Glutamatergic neuron (in vitro differentiated cells): Measurements from ENCODE around the gene SPA17. TPM values are rescaled to one million over a fixed set of nuclear protein-coding genes. Genes with fewer than 3 reads are reported as not detected.

Experiments used
- DNase-seq: peaks from one replicate; pipeline ENCODE4 v3.0.0; 2022
- H3K27ac Mint-ChIP-seq: one replicate; pipeline ENCODE4 v1.8.0; 2020; ENCODE audit warnings: mild to moderate bottlenecking, mixed read lengths, inconsistent platforms; ENCODE audit not compliant: unreplicated experiment
- H3K27me3 Mint-ChIP-seq: one replicate; pipeline ENCODE4 v1.8.0; 2020; ENCODE audit warnings: mild to moderate bottlenecking, moderate library complexity, mixed read lengths, inconsistent platforms; ENCODE audit not compliant: unreplicated experiment
- H3K36me3 Mint-ChIP-seq: one replicate; pipeline ENCODE4 v1.8.0; 2020; ENCODE audit warnings: mild to moderate bottlenecking, mixed read lengths, inconsistent platforms; ENCODE audit not compliant: unreplicated experiment
- H3K4me1 Mint-ChIP-seq: one replicate; pipeline ENCODE4 v1.8.0; 2020; ENCODE audit warnings: mild to moderate bottlenecking, low read depth, mixed read lengths, inconsistent platforms; ENCODE audit not compliant: unreplicated experiment
- H3K4me3 Mint-ChIP-seq: one replicate; pipeline ENCODE4 v1.8.0; 2020; ENCODE audit warnings: mild to moderate bottlenecking, mixed read lengths, inconsistent platforms; ENCODE audit not compliant: unreplicated experiment
- H3K9me3 Mint-ChIP-seq: one replicate; pipeline ENCODE4 v1.8.0; 2020; ENCODE audit warnings: mild to moderate bottlenecking, moderate library complexity, mixed read lengths, inconsistent platforms; ENCODE audit not compliant: unreplicated experiment
- CTCF ChIP-seq: fragments of 200-600 bp; sonication (generic); IDR thresholded peaks from one replicate; pipeline ENCODE4 v1.5.0; 2021; ENCODE audit not compliant: partially characterized antibody, unreplicated experiment
- total RNA-seq: library from RNA; stranded (reverse); fragmentation: NEBNext Ultra II Directional; extraction: Animal tissue kit (Norgen Biotek cat#: 25700); gene quantifications from one replicate; pipeline ENCODE4 v1.2.1, GENCODE V29; 2021; ENCODE audit not compliant: unreplicated experiment

Gene SPA17
- total RNA-seq, 1 donor from 2014 or later: 4.6 TPM

DNA sequence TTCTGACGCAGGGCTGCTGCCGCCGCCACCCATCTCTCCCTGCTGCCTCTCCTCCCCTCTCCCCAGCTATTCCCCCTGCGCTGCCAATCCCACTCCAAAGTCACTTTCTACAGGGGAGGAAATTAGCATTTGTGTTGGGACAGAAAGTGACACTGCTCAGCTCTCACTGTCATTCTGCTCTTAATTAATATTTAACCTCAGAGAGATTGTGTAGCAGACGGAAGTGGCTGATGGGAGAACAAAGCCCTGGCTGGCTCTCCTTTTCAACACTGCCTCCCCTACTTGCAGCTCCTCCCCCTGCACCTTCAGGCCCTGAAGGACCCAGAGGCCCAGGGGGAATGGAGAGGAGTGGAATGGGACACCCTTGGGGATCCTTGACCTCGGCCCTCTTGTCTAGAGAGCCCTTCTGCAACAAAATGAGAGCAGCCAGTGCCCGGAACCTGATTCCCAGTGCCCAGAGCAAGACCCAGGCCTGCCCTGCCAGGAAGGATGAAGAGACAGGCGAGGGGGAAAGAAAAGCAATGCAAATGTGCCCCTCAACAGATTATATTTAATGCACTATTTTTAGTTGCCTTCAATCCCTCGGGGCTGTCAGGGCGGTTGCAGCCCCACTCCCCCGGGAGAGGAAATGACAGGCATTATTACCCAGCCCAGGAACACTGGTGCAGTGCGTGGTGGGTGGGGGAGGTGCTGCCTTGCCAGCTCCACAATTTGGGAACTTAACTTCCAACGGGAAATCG lies 51.4 kb downstream of the SPA17 start:
- Mint-ChIP-seq H3K36me3 (no peaks in the 10 kb centered on the region), H3K27ac (peak overlapping the region; percentile 10), H3K4me1 (peaks cover 41% of the 10 kb centered on the region), H3K9me3 (peaks cover 13% of the 10 kb centered on the region), H3K4me3 (peak overlapping the region; percentile 43), H3K27me3 (peaks cover 8% of the 10 kb centered on the region)
- no peak for TF ChIP-seq CTCF
- DNase-seq: peak; percentile 21

DNA sequence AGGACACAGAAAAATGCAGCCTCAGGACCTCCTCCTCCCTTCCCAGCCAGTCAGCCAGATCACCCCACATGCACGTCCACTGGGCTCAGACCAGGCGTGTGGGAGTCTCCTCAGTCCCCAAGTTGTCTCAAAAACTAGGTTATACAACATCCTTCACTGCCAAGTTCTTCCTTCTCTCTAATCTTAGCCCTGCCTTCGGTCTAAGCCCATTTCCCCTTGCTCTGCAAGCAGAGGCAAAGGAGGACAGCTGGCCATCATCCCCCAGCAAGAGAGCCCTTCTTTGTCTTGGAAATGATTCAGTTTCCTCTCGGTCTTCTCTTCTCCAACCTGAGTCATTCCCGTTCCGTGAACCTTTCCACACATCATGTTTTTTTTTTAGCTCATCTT lies 52.0 kb downstream of the SPA17 start:
- Mint-ChIP-seq H3K27ac (peak overlapping the region; percentile 15), H3K4me1 (peaks cover 36% of the 10 kb centered on the region), H3K27me3 (peaks cover 8% of the 10 kb centered on the region), H3K9me3 (peaks cover 13% of the 10 kb centered on the region), H3K4me3 (peak overlapping the region; percentile 43), H3K36me3 (no peaks in the 10 kb centered on the region)
- no peak for DNase-seq
- no peak for TF ChIP-seq CTCF

DNA sequence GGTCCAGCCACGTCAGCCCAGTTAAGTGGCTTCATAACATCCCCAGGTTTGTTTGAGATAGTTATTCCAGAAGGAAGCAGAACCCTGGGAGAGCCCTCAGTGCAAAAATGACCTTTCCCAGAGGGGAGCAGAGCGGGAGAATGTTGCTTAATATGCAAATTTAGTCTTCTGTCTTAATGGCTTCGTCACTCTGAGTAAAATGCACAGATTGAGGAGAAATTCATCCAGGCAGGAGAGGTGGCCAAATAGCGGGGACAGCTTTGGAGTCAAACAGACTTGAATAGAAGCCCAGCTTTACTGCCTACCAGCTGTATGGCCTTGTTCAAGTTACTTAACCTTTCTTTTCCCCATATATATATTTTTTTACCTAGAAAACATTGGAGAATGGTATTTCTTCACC lies 53.8 kb downstream of the SPA17 start:
- Mint-ChIP-seq H3K4me3 (peak overlapping the region; percentile 17), H3K27me3 (peaks cover 6% of the 10 kb centered on the region), H3K9me3 (peaks cover 13% of the 10 kb centered on the region), H3K36me3 (no peaks in the 10 kb centered on the region), H3K4me1 (peaks cover 34% of the 10 kb centered on the region), H3K27ac (peak overlapping the region; percentile 44)
- TF ChIP-seq CTCF: no peak
- DNase-seq: no peak

DNA sequence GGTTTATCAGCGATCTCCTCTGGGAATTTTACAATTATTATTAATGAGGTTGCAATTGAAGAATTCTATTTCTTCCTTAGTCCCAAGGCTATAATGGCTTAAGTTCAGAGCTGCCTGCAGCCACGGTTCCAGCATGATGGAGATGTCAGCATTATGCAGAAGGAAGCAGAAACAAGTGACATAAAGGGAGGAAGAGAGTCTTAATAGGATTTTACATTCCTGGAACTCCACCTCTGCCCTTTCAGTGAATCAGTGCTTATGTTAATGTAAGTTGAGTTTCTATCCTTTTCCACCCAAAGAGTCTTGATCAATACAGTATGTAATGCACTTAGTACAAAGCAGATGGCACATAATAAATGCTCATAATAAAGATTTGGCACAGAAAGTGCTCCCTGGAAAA lies 54.4 kb downstream of the SPA17 start:
- H3K27me3 Mint-ChIP-seq: peaks cover 3% of the 10 kb centered on the region

More for the DNA sequence above, 54.4 kb downstream of the SPA17 start:
- H3K4me1 Mint-ChIP-seq: peaks cover 29% of the 10 kb centered on the region
- H3K36me3 Mint-ChIP-seq: no peaks in the 10 kb centered on the region
- peaks cover 9% of the 10 kb centered on the region for H3K9me3 Mint-ChIP-seq
- H3K4me3 Mint-ChIP-seq: no peak overlapping the region
- no peak for DNase-seq
- TF ChIP-seq CTCF: no peak
- peak overlapping the region; percentile 57 for H3K27ac Mint-ChIP-seq
